Mucosa of descending colon (tissue), 3 donors: ENCODE data around the gene ELAPOR1. TPM values are rescaled to one million over a fixed set of nuclear protein-coding genes. Genes with fewer than 3 reads are reported as not detected.
A peak's percentile ranks its signal among the peaks of the same experiment; 100 is the strongest.

Experiments
- ATAC-seq: fragments of 200-7000 bp; cut with Tn5 transposase; one replicate; pipeline ENCODE4 v1.9.1; 2020; ENCODE audit warnings: mild to moderate bottlenecking, moderate library complexity
- DNase-seq, 3 donors: peaks; one replicate each; pipeline ENCODE4 v3.0.0-alpha.2; 2020
- H3K36me3 ChIP-seq: fragments of 200-600 bp; one replicate; pipeline ENCODE4 v1.8.0; 2021; ENCODE audit warnings: low read depth, mild to moderate bottlenecking
- H3K4me1 ChIP-seq: fragments of 200-600 bp; one replicate; pipeline ENCODE4 v1.8.0; 2021; ENCODE audit warnings: low read depth, mild to moderate bottlenecking
- H3K4me3 ChIP-seq: fragments of 200-600 bp; one replicate; pipeline ENCODE4 v1.8.0; 2021; ENCODE audit warnings: mild to moderate bottlenecking
- H3K9me3 ChIP-seq: fragments of 200-600 bp; one replicate; pipeline ENCODE4 v1.8.0; 2021; ENCODE audit warnings: mild to moderate bottlenecking
- CTCF ChIP-seq: fragments of 200-600 bp; IDR thresholded peaks from one replicate; pipeline ENCODE4 v1.8.0; 2022; ENCODE audit warnings: antibody characterized with exemption, mild to moderate bottlenecking
- intact Hi-C, 2 donors: fragments of 100-400 bp; cut with DNase I in 1 of 2; cut with micrococcal nuclease in 1 of 2; formaldehyde crosslinking; loops; one replicate each; pipeline versions ENCODE4 v1.11.0 to v1.11.1; 2022; cut with DNase I, micrococcal nuclease
- total RNA-seq, 3 donors: library from RNA; stranded (reverse); fragmentation: NEBNext Ultra II Directional in 2 of 3; extraction: Animal tissue kit (Norgen Biotek cat#: 25700) in 2 of 3; gene quantifications; one replicate each; pipeline versions ENCODE4 v1.2.1 to v1.2.4, GENCODE V29; 2021 to 2023
- donor health status: DM: no; HTN: no; CAD: no; lungs with moderate emphysema.
- donor health status: DM: no; HTN: no; CAD: no.
- donor health status: DM: no; HTN: yes; CAD: no.

Gene ELAPOR1
- total RNA-seq, 3 donors from 2014 or later = 30.6 to 119 (median 107) TPM

- ATAC-seq (no peak), DNase-seq (no peak)
- TF ChIP-seq CTCF = no peak
- H3K4me3 ChIP-seq = no peak overlapping the region
- H3K9me3 ChIP-seq = no peaks in the 10 kb centered on the region
- intact Hi-C loops = no loop called here
- H3K4me1 ChIP-seq = peaks cover 4% of the 10 kb centered on the region
- no peaks in the 10 kb centered on the region for H3K36me3 ChIP-seq
These were observed 45.4 kb downstream of the ELAPOR1 start for GRCh38 chr1:109159326-109159725.

- ATAC-seq = no peak
- no peaks in the 10 kb centered on the region for H3K36me3 ChIP-seq
- no peak overlapping the region for H3K4me3 ChIP-seq
- intact Hi-C loops = no loop called here
- no peak for TF ChIP-seq CTCF
- H3K4me1 ChIP-seq = peaks cover 4% of the 10 kb centered on the region
- H3K9me3 ChIP-seq = no peaks in the 10 kb centered on the region
- no peak for DNase-seq
These were observed 46.3 kb downstream of the ELAPOR1 start for GRCh38 chr1:109160071-109160840.

- ATAC-seq = peak; percentile 56
- Histone ChIP-seq H3K36me3 (no peaks in the 10 kb centered on the region), H3K9me3 (no peaks in the 10 kb centered on the region), H3K4me1 (peaks cover 4% of the 10 kb centered on the region), H3K4me3 (no peak overlapping the region)
- intact Hi-C loops = no loop called here
- DNase-seq = no peak
- no peak for TF ChIP-seq CTCF
These were observed 48.1 kb downstream of the ELAPOR1 start for GRCh38 chr1:109161858-109162606.

- DNase-seq = no peak
- peaks cover 4% of the 10 kb centered on the region for H3K4me1 ChIP-seq
- no peaks in the 10 kb centered on the region for H3K36me3 ChIP-seq
- H3K4me3 ChIP-seq = no peak overlapping the region
- intact Hi-C loops = no loop called here
- no peak for ATAC-seq
- H3K9me3 ChIP-seq = no peaks in the 10 kb centered on the region
- TF ChIP-seq CTCF = no peak
These were observed 48.7 kb downstream of the ELAPOR1 start for GRCh38 chr1:109162626-109163025.

GRCh38 chr1:109163551-109163950 is 49.6 kb downstream of the ELAPOR1 start:
- TF ChIP-seq CTCF = no peak
- H3K36me3 ChIP-seq = no peaks in the 10 kb centered on the region
- H3K9me3 ChIP-seq = no peaks in the 10 kb centered on the region
- intact Hi-C loops = no loop called here
- no peaks in the 10 kb centered on the region for H3K4me1 ChIP-seq
- no peak overlapping the region for H3K4me3 ChIP-seq
- DNase-seq (no peak), ATAC-seq (no peak)

Other genes starting within 250 kb of the ELAPOR1 start
- 10 to 100 TPM; 20.9 to 56.6 (median 25.9) TPM for gene GPSM2, start 237.1 kb upstream of the ELAPOR1 start, total RNA-seq
- 10 to 100 TPM; 19.9 to 32.1 (median 21.3) TPM for gene CLCC1, start 150.6 kb upstream of the ELAPOR1 start, total RNA-seq
- gene WDR47, start 72.0 kb upstream of the ELAPOR1 start, total RNA-seq = 10 to 100 TPM in 1 of 3 donors, 1 to 10 TPM in 2; 6.5 to 25.4 (median 7.5) TPM
- gene TAF13, start 38.1 kb upstream of the ELAPOR1 start, total RNA-seq = 10 to 100 TPM; 35.7 to 52.8 (median 36.5) TPM
- gene TMEM167B, start 23.4 kb upstream of the ELAPOR1 start, total RNA-seq = 10 to 100 TPM; 38.5 to 48.1 (median 45.9) TPM
- 100 to 1,000 TPM; 124 to 143 (median 125) TPM for gene SARS1, start 99.8 kb downstream of the ELAPOR1 start, total RNA-seq
- 10 to 100 TPM in 1 of 3 donors, 1 to 10 TPM in 2; 2.8 to 14.7 (median 3.2) TPM for gene CELSR2, start 135.4 kb downstream of the ELAPOR1 start, total RNA-seq
- gene PSRC1, start 169.0 kb downstream of the ELAPOR1 start, total RNA-seq = 1 to 10 TPM; 3.4 to 9.0 (median 4.2) TPM
- not detected for gene MYBPHL, start 192.9 kb downstream of the ELAPOR1 start, total RNA-seq